GM21786 (cell line): ENCODE results near the gene CCNI.
"Not testable (repeated sequence)": the region's sequence is repeated elsewhere in the genome, so short reads cannot be mapped to it uniquely, and the experiment has no call there.

Experiments
- ATAC-seq: cut with Tn5 transposase; IDR thresholded peaks from one replicate; pipeline ENCODE4 v1.9.1; 2021; ENCODE audit not compliant: unreplicated experiment

Gene CCNI

DNA sequence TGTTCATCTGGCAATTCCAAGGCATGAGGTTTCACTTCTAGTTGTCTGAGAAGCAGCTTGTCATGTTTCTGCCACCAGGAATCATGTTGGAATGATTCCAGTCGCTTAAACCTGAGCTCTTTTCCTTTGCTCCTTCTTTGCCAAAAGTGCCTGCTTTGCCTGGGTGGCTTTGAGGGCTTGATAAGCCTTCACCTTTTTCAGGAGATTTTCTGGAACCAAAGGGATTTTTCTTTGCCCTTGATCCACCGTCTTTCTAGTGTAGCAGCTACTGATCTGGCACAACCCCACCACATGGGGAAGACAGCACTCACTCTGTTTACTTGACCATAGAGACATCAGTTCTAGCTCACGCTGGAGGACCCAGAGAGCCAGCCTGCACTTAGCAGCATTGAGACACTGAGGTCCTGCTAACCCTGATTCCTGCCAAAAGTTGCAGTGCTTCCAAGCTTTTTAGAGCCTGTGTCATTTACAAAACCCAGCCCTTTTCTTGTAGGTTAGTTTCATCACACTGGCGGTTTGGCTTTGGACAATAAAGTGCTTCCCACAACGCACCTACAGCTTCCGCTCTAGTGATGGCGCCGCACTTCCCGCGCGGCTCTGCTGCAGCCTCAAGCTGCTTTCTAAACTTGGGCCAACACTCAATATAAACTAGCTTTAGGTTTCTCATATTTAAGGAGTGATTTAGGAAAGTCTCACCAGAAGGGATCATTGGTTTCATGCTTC is 7.3 kb upstream of the CCNI start:
- ATAC-seq: no peak

DNA sequence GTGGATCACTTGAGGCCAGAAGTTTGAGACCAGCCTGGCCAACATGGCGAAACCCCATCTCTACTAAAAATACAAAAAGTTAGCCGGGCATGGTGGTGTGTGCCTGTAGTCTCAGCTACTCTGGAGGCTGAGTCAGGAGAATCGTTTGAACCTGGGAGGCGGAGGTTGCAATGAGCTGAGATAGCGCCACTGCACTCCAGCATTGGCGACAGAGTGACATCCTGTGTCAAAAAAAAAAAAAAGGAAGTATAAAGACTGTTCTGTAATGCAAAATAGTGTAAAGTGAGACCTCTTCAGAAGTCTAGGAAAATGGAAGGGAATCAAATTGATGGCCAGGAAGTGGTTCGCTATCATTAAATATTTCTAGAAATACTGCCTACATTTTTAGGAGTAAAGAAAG is 5.0 kb upstream of the CCNI start:
- ATAC-seq: not testable (repeated sequence)

DNA sequence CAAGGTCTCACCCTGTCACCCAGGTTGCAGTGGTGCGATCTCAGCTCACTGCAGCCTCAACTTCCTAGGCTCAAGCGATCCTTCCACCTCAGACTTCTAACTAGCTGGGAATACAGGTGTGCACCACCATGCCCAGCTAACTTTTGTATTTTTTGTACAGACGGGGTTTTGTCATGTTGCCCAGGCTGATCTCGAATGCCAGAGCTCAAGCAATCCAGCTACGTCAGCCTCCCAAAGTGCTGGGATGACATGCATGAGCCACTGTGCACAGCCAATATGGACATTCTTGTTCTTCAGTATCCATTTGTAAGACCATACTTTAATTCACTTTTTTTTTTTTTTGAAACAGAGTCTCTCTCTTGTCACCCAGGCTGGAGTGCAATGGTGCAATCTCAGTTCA is 3.5 kb upstream of the CCNI start:
- ATAC-seq: no peak

DNA sequence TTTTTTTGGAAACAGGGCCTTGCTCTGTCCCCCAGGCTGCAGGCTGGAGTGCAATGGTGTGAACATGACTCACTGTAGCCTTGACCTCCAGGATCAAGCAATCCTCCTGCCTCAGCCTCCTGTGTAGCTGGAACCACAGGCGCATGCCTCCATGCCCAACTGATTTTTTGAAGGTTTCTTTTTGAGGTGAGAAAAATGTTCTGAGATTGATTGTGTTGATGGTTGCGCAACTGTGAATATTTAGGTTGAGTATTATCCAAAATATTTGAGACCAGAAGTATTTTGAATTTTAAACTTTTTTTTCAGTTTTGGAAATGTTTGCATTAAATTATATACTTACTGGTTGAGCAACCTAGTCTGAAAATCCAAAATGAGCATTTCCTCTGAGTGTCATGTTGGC is 2.6 kb upstream of the CCNI start:
- ATAC-seq: no peak

DNA sequence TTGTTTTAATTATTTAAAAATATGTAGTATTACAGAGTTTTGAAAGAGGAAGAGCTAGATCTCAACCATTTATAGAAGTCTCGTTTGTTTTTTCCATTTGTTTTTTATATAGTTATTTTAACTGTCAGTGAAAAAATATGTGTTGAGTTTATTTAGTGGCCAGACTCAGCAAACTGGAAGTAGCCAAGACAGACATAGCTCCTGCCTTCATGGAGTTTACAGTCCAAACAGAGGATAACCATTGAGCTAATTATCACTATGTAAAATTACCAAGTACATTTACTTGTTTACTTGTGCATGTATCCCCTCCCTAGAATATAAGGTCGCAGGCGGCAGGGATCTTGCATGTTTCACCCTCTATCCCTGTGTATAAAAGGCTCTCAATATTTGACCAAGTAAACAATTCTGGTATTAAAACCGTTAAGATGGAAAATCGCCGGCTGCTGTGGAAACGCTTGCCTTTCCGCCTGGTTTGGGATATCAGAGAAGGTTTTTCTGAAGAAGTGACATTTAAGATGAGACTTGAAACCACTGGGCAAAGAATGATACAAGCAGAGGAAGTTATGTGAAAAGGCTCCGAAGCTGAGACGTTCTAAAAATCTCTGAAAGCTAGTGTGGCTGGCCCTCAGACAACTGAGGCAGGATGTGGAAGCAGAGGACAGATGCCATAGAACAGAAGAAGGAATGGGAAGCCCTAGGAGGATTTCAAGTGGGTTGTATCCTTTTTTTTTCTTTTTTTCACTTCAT is 1.3 kb upstream of the CCNI start:
- no peak for ATAC-seq

DNA sequence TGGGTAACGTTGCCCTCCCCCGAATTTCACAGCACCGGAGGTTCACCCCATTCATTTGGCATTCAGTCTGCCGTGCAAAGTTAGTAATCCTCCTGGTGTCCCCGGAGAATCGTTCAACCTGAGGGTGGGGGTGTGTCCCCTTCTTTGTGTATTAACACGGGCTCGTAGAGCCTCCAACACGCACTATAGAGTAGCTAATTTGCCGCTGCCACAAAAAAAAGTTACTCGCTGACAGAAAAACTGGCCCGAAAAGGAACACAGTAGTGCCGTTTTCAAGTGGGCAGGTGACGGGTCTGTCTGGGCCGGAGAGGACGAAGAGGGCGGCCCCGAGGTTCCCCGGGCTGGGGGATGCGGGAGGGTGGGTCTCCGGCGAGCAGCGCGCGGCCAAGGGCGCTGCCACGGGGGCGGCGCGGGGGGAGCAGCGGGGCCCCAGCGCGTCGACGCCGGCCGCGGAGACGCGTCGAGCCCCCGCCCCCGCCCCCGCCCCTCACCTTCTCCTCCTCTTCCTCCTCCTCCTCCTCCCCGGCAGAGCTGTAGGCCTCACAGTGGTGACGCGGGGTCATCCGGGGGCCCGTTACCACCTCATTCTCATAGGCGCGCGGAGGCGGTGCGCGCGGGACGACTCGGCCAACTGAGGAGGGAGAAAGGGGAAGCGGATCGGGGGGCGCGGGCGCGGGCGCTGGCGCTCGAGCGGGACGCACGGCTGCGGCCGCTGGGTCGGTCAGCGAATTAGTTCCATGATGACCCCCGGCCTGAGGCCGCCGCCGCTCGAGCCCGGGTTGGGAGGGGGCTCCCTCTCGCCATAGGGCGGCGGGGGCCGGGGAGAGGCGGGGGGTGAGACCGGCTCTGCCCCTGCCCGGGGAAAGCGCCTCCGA is 571 bp downstream of the CCNI start:
- peak; percentile 54 for ATAC-seq

DNA sequence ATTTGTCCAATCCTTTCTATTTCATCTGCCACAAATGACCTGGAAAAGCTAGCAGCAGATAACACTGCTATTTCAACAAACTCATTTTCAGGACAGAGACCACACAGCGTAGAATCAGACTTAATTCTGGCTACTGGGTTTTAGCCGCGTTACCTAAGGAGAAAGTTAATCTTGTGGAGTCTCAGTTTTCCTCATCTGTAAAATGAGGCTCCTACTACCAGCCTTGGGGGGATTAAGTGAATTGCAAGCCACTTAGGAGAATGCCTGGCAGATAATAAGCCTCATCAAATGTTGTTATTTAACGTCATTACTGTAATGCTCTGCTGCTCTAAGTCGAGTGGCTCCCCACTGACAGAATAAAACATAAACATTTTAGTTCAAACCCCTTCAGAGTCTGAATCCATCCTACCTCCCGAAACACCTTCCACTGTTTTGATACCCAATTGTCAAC is 1.4 kb downstream of the CCNI start:
- no peak for ATAC-seq

DNA sequence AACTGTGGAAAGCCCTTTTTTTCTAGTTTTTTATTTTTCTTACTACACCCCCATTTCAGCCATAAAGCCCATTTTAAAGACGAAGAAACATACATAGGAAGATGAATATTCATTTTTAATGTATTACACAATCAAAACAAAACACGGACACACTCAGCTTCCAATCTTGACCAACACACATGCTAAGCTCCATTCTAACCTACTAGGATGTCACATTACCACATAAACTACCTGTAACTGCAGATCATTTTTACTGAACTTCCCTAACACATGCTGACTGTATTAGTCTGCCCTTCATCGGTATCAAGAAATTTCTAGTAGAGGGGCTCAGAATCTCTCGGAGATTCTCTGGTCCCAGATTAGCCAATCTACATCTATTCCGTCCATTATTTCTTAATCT is 1.8 kb downstream of the CCNI start:
- no peak for ATAC-seq

DNA sequence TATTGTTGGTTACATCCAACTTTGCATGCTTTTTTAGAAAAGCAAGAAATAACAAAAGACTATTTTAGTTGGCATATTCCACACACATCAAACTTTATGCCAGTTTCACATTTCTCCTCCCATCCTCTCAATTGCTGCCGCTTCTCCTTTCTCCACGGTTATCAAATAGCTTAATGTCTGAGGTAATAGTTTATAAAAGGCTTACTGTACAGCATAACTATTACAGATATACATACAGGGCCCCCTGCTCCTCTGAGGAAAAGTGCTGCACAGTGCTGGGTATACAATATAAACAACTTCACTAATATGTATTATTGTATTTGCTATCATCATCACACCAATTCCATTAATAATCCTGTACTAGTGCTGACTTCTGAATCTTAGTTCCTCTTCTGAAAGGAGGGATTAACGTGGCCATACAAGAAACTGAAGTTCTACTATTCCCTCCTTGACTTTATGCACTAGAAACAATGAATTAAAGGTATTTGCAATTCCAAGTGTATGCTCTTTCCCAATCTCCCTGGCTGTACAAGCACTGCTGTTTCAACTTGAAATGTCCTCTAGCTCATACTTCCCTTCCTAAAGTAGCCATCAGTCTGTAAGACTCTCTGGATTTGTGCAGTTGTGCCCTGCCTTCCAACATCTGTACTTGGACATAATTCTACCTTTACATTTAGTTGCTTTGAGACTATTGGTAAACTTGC is 2.5 kb downstream of the CCNI start:
- ATAC-seq: no peak

DNA sequence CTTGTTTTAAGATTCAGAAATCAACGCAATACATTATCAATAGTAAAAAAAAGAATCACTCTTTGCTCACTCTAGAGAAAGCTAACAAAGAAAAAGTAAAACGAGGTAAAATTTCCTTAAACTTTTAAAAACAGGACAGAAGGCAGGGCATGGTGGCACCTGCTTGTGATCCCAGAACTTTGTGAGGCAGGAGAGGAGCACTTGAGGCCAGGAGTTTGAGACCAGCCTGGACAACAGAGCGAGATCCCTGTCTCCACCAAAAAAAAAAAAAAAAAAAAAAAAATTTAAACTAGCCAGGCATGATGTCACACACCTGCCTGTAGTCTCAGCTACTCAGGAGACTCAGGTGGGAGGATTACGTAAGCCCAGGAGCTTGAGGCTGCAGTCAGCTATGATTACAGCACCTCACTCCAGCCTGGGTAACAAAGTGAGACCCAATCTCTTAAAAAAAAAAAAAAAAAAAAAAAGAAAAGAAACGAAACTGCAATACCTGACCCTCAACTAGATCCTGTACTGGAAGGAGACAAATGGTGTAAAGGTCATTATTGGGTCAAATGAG is 3.5 kb downstream of the CCNI start:
- ATAC-seq: no peak

DNA sequence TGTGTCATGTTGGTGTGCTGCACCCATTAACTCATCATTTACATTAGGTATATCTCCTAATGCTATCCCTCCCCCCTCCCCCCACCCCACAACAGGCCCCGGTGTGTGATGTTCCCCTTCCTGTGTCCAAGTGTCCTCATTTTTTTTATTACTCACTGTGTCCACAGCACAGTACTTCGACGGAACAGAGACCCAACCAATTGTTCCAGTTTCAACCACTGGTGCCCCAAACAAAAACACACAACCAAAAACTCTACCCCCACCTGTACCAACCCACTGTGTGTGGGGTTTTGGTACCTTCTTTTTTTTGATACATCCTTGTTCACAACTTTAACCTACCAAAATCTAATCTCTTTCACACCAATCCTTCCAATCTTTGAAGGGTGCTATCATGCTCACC is 6.3 kb downstream of the CCNI start:
- ATAC-seq: not testable (repeated sequence)

DNA sequence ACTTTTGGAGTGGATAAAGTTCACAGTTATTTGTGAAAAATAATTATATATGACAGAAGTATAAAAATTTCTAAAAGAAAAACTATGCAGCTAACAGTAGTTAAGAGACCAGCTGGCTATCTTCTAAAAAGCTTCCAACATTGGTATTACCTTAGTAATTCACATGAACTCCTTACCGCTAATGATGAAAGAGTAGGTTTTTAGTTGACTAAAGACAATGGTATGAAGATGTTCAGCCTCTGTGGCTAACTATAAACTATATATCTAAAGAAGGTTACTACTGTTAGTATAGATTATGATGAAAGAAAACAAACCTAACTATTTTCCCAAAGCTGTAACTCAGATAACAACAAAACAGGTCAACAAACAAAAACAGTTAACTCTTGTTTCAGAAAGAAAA is 10.4 kb downstream of the CCNI start:
- ATAC-seq: no peak

DNA sequence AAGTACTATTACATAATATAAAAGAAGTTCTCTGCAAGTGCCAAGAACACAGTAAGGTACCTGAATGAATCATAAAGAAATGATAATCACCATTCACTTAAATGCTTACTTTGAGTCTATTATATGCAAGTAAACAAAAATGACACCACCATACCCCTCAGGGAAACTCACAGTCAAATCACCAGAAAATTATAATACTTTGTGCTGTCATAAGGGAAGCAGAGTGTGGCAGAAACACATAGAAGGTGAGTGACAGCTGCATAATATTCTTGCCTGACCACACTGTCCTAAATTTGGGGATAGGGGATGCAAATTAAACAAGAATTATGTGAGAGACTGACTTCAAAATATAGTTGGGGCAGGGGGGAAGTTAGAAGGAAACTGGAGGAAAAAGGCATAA is 12.9 kb downstream of the CCNI start:
- ATAC-seq: no peak

DNA sequence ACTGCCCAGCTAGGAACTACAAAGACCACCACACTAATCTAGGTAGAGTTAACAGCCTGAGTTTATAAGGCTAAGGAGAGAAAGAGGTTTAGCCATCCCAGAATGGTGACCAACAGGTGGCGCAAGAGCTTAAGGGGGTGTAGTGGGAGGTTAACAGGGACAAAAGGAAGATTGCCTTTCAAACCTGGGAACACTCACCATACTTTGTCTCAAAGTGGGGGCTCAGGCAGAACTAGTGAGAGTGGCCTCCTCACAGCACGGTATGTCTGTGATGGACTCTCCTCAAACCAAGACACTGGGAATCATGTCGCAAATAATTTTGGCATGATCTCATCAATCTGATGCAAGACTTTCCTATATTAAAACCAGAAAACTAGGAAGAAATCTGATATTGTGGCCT is 23.4 kb downstream of the CCNI start:
- peak; percentile 42 for ATAC-seq

DNA sequence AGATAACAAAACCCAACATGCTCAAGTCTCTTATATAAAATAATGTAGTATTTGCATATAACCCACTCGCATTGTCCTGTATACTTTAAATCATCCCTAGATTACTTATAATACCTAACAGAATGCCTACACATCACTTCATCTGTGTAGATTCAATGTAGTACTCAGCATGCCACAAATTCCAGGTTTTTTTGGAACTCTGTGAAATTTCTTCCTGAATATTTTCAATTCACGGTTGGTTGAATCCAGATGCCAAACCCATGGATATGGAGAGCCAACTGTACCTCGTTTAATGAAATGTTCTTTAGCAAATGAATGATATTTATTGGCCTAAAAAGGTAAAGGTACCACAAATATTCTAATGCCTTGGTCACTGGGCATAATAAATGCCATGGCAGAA is 24.8 kb downstream of the CCNI start:
- no peak for ATAC-seq

DNA sequence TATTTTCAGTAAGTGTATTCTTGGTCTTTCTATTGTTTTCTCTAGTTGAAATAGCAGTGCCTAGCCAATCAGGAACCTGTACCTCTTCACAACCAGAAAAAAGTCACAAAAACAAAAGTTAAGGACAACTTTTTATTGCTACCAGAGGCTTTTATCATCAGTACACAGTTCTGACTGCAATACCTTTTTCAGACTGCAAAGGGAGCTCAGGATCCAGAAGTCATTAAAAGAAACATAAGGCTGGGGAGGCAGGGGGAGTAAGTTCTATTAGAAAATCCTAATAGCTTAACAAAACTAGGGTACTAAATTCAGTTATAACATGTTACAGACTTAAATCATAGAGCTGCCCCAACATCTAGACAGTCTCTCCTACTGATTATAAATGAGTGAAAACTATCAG is 28.8 kb downstream of the CCNI start:
- no peak for ATAC-seq

DNA sequence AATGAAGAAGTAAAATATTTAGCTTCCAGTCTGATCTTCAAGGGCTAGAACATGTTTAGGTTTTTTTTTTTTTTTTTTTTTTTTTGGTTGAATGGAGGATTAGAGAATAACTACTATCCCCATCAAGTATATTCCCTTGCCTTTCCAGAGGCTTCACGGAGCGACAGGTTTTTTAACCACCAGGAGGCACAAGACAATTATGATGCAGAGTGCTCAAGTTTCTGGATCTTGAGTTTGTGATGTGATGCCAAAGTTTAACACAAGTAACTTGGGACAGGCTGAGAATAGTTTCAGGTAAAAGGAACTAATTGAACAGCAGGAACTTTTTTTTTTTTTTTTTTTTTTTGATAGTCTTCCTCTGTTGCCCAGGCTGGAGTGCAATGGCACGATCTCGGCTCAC is 30.3 kb downstream of the CCNI start:
- ATAC-seq: no peak

DNA sequence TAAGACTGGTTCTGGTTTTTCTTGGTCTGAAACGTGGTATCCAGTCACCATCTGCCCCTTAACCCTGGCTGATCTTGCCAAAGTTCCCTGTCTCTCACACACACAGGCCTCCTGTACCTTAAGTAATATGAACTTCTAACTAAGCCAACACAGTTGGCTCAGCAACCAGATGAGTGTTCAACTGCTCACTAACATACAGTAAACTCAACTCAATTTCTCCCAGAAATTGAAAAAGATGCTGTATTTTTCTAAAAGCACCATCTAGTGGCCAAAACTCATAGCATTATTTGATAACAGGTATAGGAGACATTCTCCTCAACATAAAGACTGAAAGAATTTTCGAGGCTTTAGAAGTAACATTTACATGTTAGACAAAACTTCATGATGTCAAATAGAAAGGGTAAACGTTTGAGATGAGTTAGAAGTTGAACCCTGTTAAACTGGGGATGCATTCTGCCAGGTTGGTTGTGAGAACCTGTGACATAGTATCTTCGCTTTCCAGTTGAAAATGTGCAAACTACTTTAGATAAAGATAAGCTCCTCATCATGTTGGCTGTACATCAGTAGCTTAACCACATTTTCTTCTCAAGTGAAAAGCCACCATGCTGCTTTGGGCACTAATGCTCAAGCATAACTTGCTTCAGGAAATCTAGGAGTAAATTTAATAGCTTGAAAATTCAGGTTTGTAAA is 31.2 kb downstream of the CCNI start:
- no peak for ATAC-seq

DNA sequence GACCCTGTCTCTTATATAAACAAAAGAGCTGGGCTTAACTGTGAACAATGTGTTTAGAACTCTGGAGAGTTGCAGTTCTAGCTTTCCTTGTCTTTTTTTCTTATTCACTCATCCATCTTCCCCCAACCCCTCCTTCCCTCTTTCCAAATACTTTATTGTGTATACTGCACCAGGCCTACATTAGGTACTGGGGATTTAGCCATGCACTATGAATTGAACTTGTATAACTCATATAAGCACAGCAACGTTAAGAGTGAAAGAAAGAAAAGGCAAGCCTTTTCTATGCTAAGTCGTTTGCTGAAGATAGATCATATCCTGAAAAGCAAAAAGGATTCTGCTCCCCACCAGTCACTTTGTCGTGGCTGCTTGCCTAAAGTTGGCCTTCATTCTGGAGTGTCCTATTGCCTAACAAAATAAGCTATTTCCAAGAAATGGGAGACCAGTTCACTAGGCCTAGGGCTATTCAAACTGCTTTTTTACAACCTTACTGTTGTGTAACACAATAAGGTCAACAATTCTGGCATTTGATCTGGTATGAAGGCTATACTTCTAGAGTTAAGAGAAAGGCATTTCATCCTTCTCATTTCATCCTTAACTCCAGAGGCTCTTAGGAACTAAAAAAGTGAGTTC is 32.2 kb downstream of the CCNI start:
- ATAC-seq: no peak
